Uterus (tissue), 2 donors: ENCODE results near the gene DMC1.

ENCODE experiments used
- POLR2A ChIP-seq, 2 donors: fragments of 450-650 bp; IDR thresholded peaks; one replicate each; pipeline ENCODE4 v1.6.1; 2016; ENCODE audit warnings: antibody characterized with exemption in 2 of 2, mild to moderate bottlenecking in 1 of 2, moderate library complexity in 1 of 2
- TF ChIP-seq, protein P1 (sequence below), 4 experiments: fragments of 200-600 bp in 2 of 4; fragments of 450-650 bp in 2 of 4; sonication (generic) in 2 of 4; IDR thresholded peaks; one replicate each; pipeline ENCODE4 v1.5.1; 2016 to 2019; ENCODE audit warnings: antibody characterized with exemption in 4 of 4, mild to moderate bottlenecking in 2 of 4, moderate library complexity in 1 of 4

DNA sequence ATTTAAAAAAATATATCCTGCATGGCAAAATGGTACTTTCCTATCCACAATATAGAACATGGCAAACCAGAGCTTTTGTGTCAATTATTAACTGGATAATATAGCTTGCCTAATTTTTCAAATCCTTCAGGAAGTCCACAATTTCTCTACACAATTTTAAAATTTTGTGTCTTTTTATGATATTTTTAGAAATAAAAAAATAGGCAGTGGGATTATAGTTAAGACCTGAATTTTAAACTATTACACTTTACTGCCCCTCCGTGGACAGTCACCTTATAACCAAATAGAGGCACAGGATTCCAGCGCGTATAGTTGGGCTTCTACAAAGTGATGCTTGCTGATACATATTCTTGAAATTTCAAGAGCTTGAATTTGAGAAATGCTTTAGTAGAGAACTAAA lies 2.1 kb upstream of the DMC1 start:
- TF ChIP-seq, protein P1, sequence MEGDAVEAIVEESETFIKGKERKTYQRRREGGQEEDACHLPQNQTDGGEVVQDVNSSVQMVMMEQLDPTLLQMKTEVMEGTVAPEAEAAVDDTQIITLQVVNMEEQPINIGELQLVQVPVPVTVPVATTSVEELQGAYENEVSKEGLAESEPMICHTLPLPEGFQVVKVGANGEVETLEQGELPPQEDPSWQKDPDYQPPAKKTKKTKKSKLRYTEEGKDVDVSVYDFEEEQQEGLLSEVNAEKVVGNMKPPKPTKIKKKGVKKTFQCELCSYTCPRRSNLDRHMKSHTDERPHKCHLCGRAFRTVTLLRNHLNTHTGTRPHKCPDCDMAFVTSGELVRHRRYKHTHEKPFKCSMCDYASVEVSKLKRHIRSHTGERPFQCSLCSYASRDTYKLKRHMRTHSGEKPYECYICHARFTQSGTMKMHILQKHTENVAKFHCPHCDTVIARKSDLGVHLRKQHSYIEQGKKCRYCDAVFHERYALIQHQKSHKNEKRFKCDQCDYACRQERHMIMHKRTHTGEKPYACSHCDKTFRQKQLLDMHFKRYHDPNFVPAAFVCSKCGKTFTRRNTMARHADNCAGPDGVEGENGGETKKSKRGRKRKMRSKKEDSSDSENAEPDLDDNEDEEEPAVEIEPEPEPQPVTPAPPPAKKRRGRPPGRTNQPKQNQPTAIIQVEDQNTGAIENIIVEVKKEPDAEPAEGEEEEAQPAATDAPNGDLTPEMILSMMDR (IDR thresholded peaks at IDR 0.05) = peak; percentile 31 to 51 (median 44)
- no peak for TF ChIP-seq POLR2A (IDR thresholded peaks at IDR 0.05)
